GM19372 (cell line): ENCODE data around the gene KIF5C.

Experiments
- ATAC-seq: cut with Tn5 transposase; IDR thresholded peaks from one replicate; pipeline ENCODE4 v1.9.1; 2021; ENCODE audit warnings: mild to moderate bottlenecking, low read depth, moderate library complexity; ENCODE audit not compliant: unreplicated experiment

The KIF5C gene

DNA sequence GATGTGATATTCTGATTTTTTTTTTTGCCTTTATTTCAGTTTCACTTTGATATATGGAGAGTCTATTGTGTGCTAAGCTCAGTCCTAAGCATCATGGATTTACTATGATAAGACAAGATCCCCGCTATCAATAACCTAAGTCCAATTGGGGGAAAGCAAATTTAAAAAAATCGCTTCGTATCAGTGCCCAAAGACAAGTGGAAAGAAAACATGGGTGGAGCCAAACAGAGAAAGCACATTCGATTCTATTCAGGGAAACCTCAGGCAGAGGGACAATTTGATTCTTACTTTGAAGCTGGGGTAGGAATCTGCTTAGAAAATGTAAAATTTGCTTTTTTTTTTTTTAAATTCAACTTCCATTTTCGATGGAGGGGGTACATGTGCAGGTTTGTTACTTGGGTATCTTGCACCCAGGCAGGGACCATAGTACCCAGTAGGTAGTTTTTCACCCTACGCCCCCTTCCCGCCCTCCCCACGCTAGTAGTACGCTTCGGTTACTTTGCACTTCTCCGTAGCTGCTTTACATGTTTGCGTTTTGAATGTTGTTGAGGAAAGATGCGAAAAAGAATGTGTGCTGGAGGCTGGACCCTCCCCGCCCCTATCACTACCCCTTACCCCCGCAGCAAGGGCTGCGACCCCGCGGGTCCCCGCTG lies 12.4 kb downstream of the KIF5C start:
- ATAC-seq, result no peak

DNA sequence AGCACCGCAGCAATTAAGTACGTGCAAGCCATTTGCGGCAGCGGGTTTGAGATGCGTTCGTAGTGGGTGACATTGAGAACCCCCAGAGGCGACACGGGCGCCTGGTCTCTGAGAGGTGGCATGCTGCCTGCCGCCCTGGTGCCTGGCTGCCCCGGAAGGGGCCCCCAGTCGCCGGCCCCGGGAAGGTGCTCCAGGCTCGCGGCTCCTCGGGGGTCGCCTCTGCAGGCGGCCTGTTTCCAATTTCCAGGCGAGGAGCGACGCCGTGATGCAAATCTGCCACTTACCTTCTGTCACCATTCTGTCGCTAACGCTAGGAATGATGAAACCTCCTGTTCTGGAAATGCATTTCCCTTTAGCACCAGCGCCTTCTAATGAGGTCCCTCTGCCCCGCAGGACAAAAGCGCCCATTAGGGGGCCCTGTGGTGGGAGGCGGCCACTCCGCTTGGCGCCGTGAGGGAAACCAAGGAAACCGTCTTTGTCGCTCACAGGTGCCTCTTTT lies 13.0 kb downstream of the KIF5C start:
- ATAC-seq, result no peak

DNA sequence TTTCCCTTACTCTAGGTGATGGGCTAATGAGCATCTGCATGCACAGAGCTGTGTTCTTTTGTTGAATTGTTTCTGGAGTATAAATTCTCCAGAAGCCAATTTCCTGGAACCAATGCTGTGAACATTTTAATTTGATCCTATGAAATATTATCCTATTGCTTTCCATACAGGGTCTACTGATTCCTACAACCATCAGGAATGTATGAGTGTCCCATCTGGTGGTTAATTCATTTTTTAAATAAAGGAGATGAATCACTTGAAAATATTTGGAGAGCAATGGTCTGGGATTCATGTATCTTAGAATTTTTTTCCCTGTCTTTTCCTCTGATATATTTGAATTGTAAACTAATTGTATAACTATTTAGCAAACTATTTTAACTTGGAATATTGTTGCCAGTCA lies 14.0 kb downstream of the KIF5C start:
- no peak for ATAC-seq

DNA sequence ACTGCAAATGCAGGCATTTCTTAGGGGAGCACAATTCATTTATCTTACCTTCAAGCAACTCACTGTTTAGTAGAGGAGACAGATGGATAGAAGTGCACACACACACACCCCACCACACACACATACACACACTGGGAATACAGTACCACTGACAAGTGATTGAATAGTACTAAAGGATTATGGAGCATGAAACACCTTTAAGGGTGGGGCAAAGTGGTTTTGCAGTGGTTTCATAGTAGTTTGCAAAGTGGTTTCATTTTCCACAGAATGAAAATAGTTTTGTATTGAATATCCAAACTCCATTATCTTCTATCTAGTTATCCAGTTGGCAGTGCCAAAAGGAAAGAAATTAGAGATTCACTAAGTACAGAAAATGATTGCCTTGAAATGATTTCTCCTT lies 18.9 kb downstream of the KIF5C start:
- ATAC-seq, result no peak

DNA sequence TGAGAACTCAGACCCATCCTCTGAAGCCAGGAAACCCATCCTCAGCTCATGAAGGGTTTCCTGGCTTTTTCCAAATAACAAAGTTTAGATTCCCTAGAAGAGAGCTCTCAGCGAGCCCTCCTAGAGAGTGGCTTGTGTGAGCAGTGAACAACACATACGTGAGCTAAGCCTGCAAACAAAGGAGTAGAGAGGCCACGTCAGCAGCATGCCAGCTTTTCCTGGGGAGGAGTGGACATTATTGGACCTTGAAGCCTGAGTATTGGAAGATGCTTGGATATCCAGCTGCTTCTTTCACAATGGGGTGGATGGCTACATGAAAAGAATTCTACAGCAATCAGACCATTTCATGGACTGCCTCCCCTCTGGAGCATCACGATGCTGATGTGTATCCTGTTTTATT lies 21.1 kb downstream of the KIF5C start:
- no peak for ATAC-seq

DNA sequence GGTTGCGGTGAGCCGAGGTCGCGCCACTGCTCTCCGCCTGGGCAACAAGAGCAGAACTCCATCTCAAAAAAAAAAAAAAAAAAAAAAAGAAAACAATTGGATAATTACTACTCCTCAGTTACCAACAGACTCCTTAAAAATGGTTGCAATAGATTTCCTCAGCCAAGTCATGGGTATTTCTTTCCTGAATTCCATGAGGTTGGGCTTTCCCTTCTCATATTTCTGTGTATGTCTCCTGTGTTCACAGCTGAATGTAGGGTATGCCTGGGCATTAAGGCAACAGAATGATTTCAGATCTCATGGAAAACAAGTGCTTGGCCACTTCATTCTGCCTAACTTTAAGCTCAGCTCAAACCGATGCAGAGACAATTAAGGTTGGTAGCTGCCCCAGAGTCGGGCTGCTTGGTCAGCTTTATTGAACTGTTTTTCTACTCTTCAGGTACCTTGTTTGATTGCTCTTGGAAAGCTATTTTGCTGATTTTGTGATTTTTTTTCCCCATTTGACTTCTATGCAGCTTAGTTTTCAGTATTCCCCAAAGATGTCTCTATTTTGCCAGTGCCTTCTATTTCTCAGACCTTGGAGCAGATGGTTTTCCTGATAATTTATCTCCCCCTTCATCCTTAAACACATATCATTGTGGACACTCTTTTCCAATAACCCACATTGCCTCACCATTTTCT lies 24.8 kb downstream of the KIF5C start:
- no peak for ATAC-seq

DNA sequence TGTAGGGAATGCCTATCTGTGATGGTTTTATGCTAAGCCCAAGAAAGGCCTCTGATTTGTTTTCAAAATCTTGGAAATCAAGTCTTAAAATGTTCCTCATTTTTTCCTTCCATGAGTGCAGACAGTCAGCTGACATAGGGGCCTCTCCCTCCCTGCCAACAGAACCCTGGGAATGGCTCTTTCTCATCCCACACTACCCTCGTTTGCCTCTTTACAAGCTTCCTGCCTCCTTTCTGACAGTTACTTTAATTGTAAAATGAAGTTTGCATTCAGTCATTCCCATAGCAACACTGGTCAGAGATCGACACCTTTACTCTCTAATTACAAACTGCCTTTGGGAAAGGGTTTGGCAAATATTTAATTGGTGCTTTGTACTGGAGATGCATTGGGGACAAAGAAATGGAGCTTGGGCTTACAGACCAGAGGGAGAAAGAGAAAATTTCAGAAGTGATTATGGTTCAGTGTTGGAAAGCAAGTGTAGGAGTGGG lies 25.4 kb downstream of the KIF5C start:
- no peak for ATAC-seq

DNA sequence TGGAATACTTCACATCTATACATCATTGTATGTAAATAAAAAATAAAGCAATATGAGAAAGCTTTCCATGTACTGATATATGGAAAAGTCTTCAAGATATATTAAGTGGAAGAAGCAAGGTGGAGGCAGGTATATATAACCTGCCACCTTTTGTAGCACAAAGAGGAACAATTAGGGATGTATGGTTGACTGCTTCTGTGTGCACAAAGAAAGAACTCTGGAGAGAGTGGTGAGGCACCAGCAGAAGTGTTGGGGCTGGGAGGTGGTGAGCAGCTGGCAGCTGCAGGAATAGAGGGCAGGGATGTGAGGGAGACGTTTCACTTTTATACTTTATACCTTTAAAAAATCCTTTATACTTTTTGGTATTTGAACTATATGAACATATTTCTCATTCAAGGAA lies 26.1 kb downstream of the KIF5C start:
- no peak for ATAC-seq

DNA sequence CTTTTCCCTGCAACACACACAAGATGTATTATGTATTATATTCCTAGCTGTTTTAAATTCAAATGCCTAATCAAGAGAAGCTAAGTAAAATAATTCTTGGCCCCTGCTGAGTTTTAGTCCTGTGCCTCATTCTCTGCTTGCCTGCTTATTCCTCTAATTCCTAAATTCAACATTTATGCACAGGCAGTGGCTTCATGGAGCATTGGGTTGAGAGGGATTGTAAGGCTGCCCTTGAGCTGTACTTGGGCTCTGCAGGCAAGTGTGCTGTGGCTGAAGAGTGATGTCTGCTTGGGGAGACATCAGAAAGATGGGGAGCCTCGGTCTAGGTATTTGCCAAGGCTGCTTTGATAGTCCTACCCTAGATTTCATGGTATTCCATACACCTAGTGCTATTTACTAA lies 27.8 kb downstream of the KIF5C start:
- no peak for ATAC-seq

DNA sequence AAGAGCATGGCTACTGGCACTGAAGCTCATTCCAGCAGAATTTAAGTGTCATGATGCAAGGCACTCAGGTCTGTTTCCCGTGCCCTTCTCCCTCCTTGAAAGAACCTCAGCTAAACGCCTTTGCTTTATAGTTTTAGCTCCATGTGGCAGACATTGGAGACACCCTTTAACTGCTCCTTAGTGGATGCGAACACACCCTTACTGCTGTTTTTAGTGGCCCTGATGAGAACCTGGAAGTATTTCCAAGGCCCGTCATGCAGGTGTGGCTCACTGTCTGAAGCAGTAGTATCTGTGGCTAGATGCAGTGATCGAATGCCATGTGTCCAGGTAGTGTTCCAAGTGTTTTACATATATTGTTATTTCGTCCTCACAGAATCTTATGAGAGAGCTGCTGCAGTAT lies 28.3 kb downstream of the KIF5C start:
- ATAC-seq, result no peak

DNA sequence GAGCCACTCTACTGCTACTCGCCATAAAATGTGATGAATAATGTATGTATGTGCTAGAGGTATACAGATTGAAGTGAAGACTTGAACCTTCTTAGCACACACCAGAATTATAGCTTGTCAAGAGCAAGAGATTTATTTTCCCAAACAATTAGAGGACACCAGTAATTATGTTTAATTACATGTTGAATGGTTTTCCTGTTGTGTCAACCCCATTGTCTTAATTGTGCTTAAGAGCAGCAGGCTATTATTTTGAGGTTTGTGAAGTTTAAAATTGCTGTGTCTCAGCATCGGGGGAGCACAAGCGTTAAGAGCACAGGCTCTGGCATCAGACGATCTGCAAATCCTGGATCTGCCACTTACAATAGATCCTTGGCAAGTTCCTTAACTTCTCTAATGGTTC lies 29.0 kb downstream of the KIF5C start:
- no peak for ATAC-seq

DNA sequence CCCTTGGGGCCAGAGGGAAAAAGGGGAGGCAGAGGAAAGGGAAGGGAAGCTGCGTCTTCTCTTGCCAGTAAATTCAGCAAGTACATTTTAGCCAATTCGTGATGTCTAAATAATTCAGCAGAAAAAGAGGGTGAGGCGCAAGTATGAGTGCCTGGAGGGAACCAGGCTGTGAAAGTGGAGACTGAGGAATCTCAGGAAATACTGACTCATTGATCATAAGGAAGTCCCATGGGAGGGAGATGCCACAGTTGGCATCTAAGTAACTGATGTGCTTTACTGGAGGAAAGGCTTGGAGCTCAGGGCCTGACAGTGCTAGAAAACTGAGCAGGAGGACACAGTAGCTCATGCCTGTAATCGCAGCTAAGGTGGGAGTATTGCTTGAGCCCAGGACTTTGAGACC lies 31.1 kb downstream of the KIF5C start:
- ATAC-seq, result no peak

DNA sequence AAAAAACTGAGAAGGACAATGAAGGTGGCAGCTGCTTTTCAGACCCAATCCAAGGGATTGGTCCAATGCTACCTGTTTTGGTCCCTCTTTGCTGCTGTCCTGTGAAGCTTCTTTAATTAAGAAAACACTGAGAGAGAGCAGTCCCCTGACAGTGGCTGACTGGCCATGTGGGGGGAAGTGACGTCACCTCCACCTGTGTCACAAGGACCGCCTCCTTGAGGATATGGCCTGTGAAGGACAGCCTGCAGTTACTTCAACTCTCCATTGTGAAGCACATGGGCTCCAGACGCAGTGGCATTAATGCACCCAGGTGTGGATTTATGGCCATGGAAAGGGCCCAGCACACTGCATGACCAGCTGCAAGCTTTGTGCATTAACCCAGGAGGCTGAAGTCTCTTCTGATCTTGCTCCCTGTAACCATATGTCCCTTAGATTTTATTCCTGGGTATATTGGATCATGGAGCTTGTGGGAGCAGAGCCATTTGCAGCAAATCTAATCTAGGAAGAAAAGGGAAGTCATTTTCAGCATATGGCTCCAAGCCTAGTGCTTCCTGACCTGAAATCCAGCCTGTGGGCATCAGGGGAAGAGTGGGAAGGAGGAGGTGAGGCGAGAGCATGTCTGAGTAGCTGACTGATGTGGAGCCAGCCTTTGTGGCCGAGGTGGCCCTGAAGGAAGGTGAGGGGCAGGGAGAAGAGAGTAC lies 32.2 kb downstream of the KIF5C start:
- no peak for ATAC-seq

DNA sequence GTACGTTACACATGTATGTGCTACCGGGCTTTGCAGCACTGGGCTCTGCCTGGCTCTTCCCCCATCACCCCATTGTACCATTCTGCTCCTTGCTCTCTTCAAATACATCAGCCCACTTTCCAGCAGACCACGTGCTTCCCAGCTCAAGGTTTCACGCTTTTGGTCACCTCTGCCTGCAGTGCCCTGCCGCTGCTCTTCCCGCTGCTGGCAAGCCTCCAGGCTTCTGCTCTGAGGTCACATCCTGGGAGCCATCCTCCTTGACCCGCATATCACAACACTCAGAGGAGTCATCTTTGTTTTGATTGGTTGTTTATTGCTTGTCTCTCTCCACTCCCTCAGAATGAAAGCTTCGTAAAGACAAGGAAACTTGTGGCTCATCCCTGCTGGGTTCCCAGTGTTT lies 34.1 kb downstream of the KIF5C start:
- no peak for ATAC-seq

DNA sequence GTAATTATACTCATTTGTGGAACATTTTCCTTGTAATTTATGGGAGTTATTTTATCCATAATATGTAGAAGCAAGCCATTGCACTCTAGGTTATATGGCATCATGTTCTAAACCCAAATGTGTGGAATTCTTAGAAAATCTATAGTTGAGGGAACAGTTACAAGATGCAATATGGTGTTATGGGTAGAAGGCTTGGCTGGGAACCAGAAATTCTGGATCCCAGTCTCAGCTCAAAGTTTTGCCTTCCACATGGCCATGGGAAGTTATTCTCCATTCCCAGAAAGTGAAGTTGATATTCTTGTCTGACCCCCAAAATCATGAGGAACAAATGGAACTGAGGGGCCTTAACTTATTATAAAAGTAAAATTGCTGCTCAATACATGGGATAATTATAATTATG lies 38.0 kb downstream of the KIF5C start:
- no peak for ATAC-seq

DNA sequence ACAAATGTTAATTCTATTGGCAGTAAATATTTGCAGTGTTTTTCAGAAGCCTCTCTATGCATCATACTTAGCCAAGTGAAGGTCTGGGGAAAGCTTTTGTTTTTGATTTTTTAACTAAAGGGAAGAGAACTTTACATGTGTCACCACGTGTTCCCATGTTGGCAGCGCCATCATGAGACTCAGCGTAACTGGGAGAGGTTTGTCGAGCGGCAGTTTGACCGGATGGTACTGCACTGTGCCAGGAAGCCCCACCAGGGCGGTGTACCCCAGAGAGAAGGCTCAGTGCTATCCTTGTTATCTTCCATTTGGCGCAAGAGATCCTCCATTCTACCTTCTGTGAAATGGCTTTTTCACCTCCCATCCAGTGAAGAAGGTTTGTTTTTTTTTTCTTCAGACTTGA lies 38.5 kb downstream of the KIF5C start:
- ATAC-seq, result no peak

DNA sequence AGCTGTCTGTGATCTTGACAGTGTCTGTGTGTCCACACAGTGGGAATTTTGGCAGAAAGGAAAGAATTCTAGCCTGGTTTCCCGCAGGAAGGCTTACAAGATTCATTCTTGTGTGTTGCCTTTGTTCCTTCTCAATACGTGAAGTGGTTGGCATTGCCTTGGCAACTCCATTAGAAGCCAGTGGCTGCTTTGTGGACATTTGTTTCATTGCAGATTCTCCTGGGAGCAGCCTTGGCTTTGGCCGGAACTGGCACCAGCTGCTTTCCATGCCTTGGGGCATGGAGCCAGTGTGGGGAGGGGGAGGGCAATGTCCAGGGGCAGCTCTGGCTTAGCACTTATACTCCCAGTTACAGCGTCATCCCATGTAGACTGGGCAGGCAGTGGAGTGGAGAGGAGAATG lies 39.4 kb downstream of the KIF5C start:
- no peak for ATAC-seq

DNA sequence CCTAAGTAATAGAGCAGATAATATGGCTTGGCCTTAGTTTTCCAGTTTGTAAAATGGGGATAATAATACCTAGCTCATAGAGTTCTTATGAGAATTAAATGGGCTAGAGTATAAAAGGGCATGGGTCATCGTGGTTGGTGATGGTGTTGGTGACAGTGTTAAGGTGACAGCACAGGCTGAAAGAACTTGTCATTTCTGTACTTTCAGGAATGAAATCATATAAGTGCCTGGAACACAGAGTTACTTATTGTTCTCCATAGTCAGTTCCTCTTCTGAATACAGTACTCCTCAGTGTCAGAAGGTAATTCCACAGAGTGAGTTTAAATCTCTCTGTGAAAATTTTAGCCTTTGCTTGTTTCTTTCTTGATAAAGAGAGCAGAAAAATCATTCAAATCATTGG lies 42.4 kb downstream of the KIF5C start:
- ATAC-seq, result no peak

DNA sequence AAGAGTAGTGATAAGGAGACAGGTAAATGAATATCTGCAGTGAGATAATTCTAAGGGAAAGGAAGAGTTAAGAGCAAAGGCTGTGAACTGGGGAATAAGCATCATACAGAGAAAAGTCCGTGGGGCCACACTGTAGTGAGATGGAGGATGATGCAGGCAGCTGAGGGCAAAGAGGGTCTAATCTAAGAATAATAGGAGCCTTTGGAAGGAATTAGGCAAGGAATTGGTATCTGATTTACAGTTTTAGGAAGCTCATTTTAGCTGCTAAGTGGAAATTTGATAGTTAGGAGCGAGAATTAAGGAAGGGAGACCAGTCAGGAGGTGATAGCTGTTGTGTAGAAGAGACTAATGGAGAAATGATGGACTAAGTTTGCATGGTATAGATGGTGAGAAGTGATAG lies 43.5 kb downstream of the KIF5C start:
- ATAC-seq, result no peak

DNA sequence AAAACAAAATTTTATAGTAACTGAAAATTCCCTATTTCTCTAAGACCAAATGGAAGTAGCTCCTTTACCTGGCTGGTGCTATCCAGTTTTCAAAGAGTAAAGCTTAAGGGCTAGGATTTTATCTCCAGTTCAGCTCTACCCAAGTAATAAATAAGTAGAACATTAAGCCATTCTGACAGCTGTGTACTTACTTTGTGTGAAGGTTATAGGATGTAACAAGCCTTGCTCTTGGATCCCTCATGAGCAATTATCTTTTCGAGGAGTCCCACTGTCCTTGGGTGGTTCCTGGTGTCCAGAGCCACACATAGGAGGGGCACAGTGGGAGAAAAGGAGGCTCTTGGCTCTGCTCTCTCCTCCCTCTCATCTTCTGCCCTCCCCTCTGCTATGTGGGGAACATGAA lies 45.5 kb downstream of the KIF5C start:
- ATAC-seq, result no peak

DNA sequence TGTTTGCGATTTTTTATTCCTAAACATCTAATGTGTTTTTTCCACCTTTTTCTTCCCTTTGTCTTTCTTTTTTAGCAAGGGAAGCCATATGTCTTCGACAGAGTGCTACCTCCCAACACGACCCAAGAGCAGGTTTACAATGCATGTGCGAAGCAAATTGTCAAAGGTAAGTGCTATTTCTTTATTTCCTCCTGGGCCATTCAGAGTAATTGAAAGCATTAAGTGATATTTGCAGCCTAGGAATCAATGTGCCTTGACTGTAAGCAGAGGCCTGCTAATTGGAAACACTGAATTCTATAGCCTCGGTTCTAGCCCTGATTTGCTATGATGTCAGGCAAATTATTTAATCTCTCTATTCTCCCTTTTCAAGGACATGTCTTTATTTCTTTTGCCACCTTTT lies 47.0 kb downstream of the KIF5C start:
- no peak for ATAC-seq
